AG08395 (cell line): ENCODE results near the gene SLC9A1.
"Not testable (repeated sequence)": the region's sequence is repeated elsewhere in the genome, so short reads cannot be mapped to it uniquely, and the experiment has no call there.

Experiments used
- DNase-seq: peaks from one replicate; pipeline ENCODE4 v3.0.0; 2012; ENCODE audit warnings: mixed read lengths, low spot score

SLC9A1 gene

GRCh38 chr1:27132624-27133023 lies 22.3 kb downstream of the SLC9A1 start:
- DNase-seq = no peak

GRCh38 chr1:27132147-27132546 lies 22.8 kb downstream of the SLC9A1 start:
- DNase-seq = no peak

GRCh38 chr1:27130798-27131197 lies 24.1 kb downstream of the SLC9A1 start:
- no peak for DNase-seq

- DNase-seq = no peak
These were observed 25.7 kb downstream of the SLC9A1 start for GRCh38 chr1:27129225-27129624.

- DNase-seq = no peak
These were observed 27.5 kb downstream of the SLC9A1 start for GRCh38 chr1:27127419-27127818.

GRCh38 chr1:27126391-27126790 lies 28.5 kb downstream of the SLC9A1 start:
- no peak for DNase-seq

- DNase-seq = not testable (repeated sequence)
These were observed 29.8 kb downstream of the SLC9A1 start for GRCh38 chr1:27125125-27125524.

- no peak for DNase-seq
These were observed 30.5 kb downstream of the SLC9A1 start for GRCh38 chr1:27124405-27124804.

GRCh38 chr1:27122652-27123051 lies 32.3 kb downstream of the SLC9A1 start:
- peak; percentile 87 for DNase-seq

- DNase-seq = no peak
These were observed 34.1 kb downstream of the SLC9A1 start for GRCh38 chr1:27120854-27121253.

- DNase-seq = no peak
These were observed 36.6 kb downstream of the SLC9A1 start for GRCh38 chr1:27118440-27118689.

GRCh38 chr1:27117733-27118439 lies 37.0 kb downstream of the SLC9A1 start:
- no peak for DNase-seq

GRCh38 chr1:27116697-27117096 lies 38.2 kb downstream of the SLC9A1 start:
- peak; percentile 44 for DNase-seq

- DNase-seq = no peak
These were observed 38.7 kb downstream of the SLC9A1 start for GRCh38 chr1:27116232-27116631.

- DNase-seq = no peak
These were observed 40.4 kb downstream of the SLC9A1 start for GRCh38 chr1:27114546-27114945.

GRCh38 chr1:27113861-27114260 lies 41.1 kb downstream of the SLC9A1 start:
- no peak for DNase-seq

GRCh38 chr1:27111626-27112573 lies 43.0 kb downstream of the SLC9A1 start:
- peak; percentile 97 for DNase-seq

- DNase-seq = no peak
These were observed 45.7 kb downstream of the SLC9A1 start for GRCh38 chr1:27109103-27109822.

- DNase-seq = no peak
These were observed 46.3 kb downstream of the SLC9A1 start for GRCh38 chr1:27108588-27108987.

GRCh38 chr1:27106561-27107323 lies 48.2 kb downstream of the SLC9A1 start:
- no peak for DNase-seq

- no peak for DNase-seq
These were observed 49.9 kb downstream of the SLC9A1 start for GRCh38 chr1:27105018-27105417.

GRCh38 chr1:27103498-27103897 lies 51.4 kb downstream of the SLC9A1 start:
- DNase-seq = no peak
